GM18907 (cell line): ENCODE results near the gene MPC2.
A peak's percentile ranks its signal among the peaks of the same experiment; 100 is the strongest.
"Not testable (repeated sequence)": the region's sequence is repeated elsewhere in the genome, so short reads cannot be mapped to it uniquely, and the experiment has no call there.

Source experiments
- ATAC-seq: cut with Tn5 transposase; IDR thresholded peaks from one replicate; pipeline ENCODE4 v1.9.1; 2021; ENCODE audit warnings: mild to moderate bottlenecking, moderate library complexity; ENCODE audit not compliant: unreplicated experiment

The MPC2 gene

GRCh38 chr1:167935216-167936067 lies 1.4 kb downstream of the MPC2 start:
- ATAC-seq: peak; percentile 8

- no peak for ATAC-seq
Measured at GRCh38 chr1:167934426-167935215, 2.3 kb downstream of the MPC2 start.

DNA sequence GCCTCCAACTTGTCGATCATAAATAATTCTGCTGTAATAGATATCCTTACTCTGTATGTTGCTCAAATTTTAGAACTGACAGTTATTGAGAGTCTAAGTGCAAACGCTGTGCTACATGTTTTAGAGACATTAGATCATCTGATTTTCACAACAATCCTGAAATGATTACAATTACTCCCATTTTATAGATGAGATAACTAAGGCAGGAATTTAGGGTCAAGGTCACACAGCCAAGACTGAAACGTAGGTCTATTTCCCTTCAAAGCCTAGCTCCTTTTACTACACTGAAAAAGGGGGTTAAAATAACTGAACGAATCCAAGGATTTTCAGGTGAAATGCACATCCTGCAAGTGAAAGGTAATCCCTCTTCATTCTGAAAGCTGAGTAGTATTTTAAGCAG lies 3.1 kb downstream of the MPC2 start:
- no peak for ATAC-seq

GRCh38 chr1:167929725-167930124 lies 7.1 kb downstream of the MPC2 start:
- ATAC-seq: no peak

DNA sequence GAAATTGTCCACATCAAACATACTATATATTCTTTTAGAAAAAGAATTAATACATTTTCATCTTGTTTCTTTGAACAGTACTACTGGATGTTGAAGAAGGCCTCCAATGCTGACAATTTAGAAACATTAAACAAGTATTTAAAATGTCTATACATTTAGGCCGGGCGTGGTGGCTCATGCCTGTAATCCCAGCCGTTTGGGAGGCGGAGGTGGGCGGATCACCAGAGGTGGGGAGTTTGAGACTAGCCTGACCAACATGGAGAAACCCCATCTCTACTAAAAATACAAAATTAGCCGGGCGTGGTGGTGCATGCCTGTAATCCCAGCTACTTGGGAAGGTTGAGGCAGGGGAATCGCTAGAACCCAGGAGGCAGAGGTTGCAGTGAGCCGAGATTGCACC lies 8.0 kb downstream of the MPC2 start:
- not testable (repeated sequence) for ATAC-seq

DNA sequence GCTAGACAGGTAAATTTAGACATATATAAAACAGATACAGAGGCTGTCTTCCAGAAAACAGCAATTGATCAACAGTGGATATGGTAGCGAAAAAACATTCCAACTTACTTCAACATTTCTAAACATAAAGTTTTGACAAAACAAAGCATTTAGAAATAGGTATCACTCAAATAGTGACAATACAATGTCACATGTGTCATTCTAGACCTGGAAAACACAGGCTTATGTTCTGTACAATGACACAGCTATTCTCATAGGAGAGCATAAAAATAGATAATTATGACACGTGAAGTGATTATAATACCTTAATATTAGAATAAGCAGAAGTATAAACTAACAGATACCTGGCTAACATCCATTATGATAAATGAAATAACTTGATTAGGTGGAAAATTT lies 8.4 kb downstream of the MPC2 start:
- no peak for ATAC-seq

DNA sequence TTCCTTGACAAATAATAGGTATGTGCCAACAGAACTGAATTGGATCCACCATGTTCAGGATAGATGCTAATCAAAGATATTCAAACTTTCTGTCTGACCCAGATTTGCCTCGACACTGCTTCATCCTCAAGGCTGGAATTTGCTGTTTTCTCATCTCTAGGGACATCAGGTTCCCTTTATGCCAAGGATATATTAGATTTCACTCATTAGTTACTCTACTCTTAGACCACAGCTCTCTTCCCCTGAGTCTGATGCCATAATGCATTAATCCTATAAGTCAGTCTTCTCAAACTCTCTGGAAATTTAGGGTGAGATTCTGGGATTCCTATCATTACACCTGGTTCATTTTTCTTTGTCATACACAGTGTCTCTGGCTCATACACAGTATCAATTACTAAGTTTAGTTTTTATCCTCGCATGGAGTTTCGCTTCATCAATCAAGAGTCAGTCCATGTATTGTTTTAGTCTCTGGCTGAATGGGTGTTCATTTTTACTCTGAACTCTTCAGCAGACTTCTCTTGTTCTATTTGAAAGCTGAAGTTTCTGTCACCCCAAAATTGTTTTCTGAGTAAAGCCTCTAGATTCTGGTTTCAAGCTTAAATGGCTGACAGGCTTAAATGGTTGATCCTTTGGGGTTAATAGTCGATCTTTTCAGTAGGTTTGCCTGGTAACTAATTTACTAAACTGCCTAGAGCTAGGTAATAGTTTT lies 9.7 kb downstream of the MPC2 start:
- ATAC-seq: peak; percentile 48

DNA sequence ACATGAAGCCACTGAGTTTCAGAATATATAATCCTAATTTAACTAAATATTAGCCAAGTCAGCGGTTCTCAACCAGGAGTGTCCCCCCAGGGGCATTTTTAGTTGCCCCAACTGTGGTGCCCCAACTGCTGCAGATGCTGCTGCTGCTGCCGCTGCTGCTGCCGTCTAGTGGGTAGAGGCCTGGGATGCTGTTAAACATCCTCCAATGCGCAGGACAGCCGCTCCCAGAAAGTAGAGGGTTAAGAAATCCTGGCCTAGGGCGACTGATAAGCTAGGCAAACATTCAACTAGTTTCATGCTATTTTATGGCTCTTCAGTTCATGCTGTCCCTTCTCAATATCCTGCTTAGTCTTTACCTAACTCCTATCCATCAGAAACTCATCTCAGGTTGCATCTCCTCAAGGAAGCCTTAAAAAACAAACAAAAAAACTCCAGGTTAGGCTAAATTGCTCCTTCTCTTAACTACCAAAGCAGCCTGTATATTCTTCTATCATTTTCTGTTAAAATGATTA lies 10.3 kb downstream of the MPC2 start:
- no peak for ATAC-seq

GRCh38 chr1:167924543-167925231 lies 12.2 kb downstream of the MPC2 start:
- no peak for ATAC-seq

DNA sequence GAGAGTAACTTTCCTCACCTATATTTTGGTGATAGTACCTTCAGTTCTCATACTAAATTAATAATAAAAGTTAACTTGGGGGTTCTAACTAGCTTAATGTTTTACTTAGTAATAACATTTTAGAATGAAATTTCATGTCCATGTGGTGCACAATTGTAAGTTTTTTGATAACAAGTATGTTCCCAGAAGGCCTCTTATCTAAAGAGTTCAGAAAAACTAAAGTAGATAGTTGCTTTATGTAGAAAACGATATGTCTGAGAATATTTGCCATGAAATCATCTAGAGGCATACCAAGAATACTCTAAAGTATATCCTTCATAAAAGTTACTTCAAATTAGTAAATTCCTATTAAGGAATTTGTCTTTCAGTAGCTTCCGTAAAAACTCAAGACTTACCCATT lies 12.8 kb downstream of the MPC2 start:
- ATAC-seq: no peak

DNA sequence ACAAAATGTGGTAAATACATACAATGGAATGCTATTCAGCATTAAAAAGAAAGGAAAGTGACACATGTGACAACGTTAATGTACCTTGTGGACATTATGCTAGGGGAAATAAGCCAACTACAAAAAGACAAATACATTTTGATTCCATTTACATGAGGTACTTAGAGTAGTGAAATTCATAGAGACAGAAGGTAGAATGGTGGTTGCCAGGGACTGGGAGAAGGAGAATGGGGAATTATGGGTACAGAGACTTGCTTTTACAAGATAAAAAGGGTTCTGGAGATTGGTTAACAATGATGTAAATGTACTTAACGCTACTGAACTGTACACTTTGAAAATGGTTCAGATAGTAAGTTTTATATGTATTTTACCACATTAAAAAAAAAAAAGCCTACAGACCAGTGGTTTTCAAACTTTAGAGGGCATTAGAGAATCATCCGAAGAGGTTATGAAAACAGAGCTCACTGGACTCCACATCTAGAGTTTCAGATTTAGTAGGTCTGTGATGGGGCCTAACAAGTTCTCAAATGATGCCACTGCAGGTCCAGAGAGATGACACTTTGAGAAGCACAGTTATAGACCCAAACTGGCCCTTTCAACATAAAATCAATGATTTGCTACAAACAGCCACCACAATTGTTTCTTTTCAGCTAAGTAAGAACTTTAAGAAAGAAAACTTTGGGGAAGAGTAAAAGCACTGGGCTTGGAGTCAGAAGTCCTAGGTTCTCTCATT lies 13.4 kb downstream of the MPC2 start:
- ATAC-seq: no peak

GRCh38 chr1:167922611-167923074 lies 14.2 kb downstream of the MPC2 start:
- no peak for ATAC-seq

GRCh38 chr1:167922023-167922422 lies 14.8 kb downstream of the MPC2 start:
- ATAC-seq: no peak

GRCh38 chr1:167916766-167917511 lies 19.9 kb downstream of the MPC2 start:
- ATAC-seq: no peak

DNA sequence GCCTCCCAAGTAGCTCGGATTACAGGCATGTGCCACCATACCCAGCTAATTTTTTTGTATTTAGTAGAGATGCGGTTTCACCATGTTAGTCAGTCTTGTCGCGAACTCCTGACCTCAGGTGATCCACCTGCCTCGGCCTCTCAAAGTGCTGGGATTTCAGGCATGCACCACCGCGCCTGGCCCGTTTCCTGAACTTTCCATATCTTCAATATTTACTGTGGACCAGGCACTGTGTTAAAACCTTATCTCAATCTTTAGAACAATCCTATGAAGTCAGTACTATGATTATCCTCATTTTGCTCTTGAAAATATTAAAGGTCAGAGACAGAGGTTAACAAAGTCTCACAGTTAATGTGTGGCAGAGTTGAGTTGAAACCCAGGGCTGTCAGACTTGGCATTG lies 21.3 kb downstream of the MPC2 start:
- no peak for ATAC-seq

GRCh38 chr1:167913895-167914496 lies 22.9 kb downstream of the MPC2 start, which contains the start of gene ADCY10:
ADCY10 (minus strand) TSS chr1:167914134; CDS start chr1:167905140, 8,994 bp downstream.
- ATAC-seq: no peak

DNA sequence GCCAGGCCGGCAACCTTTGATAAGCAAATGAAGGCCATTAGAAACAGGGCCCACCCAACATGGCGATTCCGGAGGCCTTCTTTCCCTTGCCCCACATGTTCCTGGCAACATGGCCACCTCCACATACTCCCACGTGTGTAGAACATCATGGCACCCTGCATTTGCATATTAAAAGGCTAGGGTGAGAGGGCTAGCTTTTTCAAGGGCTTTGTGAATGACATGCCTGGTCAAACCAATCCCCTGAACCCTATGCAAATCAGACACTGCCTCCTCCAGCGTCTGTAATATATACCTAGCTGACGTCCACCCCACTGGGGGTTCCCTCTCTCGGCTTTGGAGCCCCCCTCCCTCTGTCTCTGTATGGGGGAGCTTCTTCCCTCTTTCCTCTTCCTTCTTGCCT lies 24.6 kb downstream of the MPC2 start:
- no peak for ATAC-seq

GRCh38 chr1:167911413-167911812 lies 25.5 kb downstream of the MPC2 start:
- ATAC-seq: no peak

- no peak for ATAC-seq
Measured at GRCh38 chr1:167910530-167910929, 26.3 kb downstream of the MPC2 start.
